ENCODE results near the gene PRR22.

PRR22 gene

DNA sequence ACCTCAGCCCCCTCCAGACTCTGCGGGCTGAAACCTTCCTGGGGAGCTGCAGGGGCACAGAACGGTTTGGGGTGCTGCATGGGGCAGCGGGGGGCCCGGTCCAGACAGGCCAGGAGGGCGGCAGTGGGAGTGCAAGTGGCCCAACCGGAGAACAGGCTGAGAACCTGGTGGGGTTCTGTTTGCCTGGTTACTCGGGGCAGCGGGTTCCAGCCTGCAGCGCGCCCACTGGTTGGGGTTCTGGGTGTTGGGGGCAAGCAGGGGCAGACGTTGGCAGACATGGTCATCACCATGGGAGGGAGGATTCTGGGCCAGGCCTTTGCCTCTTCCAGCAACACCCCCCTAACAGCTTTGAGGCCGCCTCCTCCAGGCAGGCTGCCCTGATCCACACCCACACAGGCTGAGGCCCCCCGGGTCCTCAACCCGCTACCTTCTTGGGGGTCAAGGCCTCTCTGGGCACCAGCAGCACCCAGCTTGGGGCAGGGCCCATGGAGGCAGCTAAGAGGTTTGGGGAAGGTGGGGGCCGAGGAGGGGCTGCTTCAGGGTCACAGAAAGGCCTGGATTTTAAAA, at the start of gene PRR22:
Gene PRR22 (minus strand): TSS at position 166 of the 567 bp plus-strand sequence. CDS start 86 bp downstream, at position 80.
- in situ Hi-C loops (cut with MboI; ENCODE audit: low sequenced_read_pairs) = no loop called here

DNA sequence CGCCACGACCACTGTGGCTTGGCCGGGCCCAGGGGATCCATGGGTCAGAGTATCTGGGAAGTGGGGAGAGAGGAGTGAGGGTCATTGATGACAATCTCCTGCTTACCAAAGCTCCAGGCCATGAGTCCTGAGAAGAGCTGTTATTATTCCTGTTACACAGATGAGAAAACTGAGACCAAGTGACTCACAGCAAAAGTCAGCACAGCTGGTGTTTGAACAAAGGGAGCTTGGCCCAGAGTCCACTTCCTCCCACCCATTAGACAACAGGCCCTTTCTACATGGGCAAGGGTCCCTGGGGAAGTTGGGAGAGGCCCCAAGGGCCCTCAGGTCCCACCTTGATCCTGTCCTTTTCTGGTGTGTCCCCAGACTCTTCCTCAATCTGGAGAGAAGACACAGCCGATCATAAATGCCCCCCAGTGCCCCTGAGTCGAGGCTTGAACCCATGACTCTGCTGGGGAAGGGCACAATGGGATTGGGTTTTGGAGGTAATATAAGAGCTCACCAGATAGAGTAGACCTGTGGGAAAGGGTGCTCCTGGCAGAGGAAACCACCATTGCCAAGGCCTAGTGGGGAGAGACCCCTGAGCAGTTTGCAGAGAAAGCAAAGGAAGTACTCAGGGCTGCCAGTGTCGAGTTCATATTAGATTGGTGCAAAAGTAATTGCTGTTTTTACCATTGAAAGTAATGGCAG, 48.1 kb upstream of the PRR22 start:
- in situ Hi-C loops (cut with MboI; ENCODE audit: low sequenced_read_pairs) = no loop called here

GRCh38 chr19:5832061-5832460, 47.5 kb upstream of the PRR22 start:
- in situ Hi-C loops (cut with MboI; ENCODE audit: low sequenced_read_pairs) = no loop called here

- in situ Hi-C loops (cut with MboI; ENCODE audit: low sequenced_read_pairs) = no loop called here
Measured at GRCh38 chr19:5831159-5831558, 46.6 kb upstream of the PRR22 start.

GRCh38 chr19:5829567-5830310, 45.2 kb upstream of the PRR22 start:
- in situ Hi-C loops (cut with MboI; ENCODE audit: low sequenced_read_pairs) = no loop called here

- in situ Hi-C loops (cut with MboI; ENCODE audit: low sequenced_read_pairs) = no loop called here
Measured at GRCh38 chr19:5828661-5829566, 44.4 kb upstream of the PRR22 start.

DNA sequence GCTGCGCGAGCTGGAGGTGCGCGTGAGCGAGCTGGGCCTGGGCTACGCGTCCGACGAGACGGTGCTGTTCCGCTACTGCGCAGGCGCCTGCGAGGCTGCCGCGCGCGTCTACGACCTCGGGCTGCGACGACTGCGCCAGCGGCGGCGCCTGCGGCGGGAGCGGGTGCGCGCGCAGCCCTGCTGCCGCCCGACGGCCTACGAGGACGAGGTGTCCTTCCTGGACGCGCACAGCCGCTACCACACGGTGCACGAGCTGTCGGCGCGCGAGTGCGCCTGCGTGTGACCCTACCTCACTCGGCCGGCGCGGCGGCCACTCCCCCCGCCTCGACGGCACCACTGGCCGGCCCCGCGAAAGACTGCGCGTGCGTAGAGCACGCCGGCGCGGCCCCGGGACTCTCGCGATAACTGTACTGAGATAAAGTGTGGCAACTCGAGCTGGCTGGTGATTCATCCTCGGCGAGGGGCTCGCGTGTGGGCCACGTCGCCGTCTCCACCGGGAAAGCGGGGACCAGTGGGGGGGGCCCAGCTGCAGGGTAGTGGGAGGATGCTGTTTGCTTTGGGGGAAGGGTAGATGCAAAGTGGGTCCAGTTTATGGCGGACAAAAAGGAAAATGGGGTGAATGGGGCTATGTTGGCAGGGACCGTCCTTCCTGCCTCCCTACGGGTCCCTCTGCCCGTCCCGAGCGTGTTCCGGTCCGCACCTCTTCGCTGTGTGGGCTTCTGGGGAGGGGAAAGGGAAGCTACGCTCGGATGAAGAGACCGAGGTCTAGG, 43.5 kb upstream of the PRR22 start:
- in situ Hi-C loops (cut with MboI; ENCODE audit: low sequenced_read_pairs) = no loop called here

- in situ Hi-C loops (cut with MboI; ENCODE audit: low sequenced_read_pairs) = no loop called here
Measured at GRCh38 chr19:5827342-5827890, 42.9 kb upstream of the PRR22 start.

- in situ Hi-C loops (cut with MboI; ENCODE audit: low sequenced_read_pairs) = no loop called here
Measured at GRCh38 chr19:5826531-5827341, 42.2 kb upstream of the PRR22 start.

DNA sequence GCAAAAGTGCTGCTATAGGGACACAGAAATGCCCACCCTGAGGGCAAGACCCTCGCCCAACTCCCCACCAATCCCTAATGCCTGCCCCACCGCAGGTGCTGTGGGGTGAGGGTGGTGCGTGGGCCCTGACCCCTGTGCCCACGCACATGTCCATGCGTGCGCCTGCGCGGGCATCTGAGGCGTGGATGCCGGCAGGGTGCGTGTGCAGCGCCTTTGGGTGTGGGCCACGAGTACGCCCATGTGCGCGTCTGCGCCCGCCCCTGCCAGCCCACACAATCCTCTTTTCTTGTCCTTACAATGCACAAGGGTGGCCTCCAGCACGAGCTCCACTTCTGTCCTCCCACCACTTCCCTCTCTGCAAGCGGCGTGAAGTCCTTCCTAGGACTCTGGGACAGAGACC, 40.6 kb upstream of the PRR22 start:
- in situ Hi-C loops (cut with MboI; ENCODE audit: low sequenced_read_pairs) = no loop called here

DNA sequence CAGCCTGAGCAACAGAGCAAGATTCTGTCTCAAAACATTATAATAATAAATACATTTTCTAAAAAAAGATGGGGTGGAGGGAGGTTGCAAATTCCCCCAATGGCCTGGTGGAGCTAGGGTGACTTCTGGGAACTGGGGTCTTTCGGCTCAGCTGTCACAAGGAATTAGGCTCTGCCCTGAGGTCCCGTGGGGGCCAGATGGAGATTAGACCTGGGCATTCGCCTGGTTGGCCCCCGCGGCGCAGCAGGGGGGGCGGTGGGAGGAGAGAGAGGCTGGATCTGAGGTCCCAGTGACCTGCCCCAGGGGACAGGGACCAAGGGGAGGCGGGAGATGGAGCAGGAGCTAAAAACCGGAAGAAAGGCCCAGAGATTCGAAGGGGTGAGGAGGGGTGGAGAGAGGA, 40.2 kb upstream of the PRR22 start:
- in situ Hi-C loops (cut with MboI; ENCODE audit: low sequenced_read_pairs) = no loop called here

- in situ Hi-C loops (cut with MboI; ENCODE audit: low sequenced_read_pairs) = no loop called here
Measured at GRCh38 chr19:5823579-5824281, 39.2 kb upstream of the PRR22 start.

DNA sequence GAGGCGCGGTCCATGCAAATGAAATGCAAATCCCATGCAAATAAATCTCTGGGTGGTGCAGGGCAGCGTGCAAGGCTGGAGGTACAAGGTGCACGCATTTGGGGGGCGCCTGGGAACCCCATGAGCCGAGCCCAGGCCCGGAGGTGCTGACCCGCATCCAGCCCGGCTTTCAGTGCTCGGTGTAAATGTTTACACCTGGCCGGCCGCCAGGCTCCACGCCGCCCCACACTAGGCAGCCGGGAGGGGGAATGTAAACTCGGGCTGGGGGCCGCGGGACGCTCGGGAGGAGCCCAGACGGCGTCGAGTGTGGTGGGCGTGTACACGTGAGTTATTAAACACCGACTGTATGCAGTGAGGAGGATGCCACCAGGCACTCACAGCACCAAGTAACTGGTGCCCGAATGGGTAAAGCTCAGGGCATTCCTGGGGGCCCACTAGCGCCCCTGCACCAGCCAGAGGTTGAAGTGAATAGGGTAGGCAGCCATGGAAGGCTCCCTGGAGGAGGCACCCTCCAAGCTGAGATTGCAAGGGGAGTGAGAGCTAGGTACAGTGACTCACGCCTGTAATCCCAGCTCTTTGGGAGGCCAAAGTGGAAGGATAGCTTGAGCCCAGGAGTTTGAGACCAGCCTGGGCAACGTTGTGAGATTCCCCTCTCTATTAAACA, 37.8 kb upstream of the PRR22 start:
- in situ Hi-C loops (cut with MboI; ENCODE audit: low sequenced_read_pairs) = no loop called here

DNA sequence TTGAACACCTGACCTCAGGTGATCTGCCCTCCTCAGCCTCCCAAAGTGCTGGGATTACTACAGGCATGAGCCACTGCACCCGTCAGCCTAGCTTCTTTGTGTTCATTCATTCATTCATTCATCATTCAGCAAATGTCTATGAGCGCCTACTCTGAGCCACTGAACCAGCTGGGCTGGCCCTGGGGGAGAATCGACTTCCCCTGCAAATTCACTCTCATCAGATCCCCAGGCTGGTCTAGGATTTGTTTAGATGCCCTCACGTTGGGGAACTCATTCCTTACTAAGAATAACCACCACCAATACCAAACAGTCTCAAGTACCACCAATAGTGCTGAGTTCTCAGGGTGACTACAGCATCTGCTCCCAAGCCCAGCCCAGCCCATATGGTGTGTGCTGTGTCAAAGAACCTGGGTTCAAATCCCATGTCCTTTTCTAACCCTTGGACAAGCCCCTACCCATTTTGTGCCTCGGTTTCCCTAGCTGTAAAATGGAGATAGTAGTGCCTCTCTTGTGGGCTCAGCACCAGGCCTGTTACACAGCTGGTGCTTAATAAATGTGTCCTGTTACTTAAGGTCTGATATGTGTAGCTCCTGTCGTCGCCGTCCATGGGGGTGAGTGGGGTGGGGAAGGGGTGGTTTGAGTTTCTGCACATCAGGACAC, 37.1 kb upstream of the PRR22 start:
- in situ Hi-C loops (cut with MboI; ENCODE audit: low sequenced_read_pairs) = no loop called here

DNA sequence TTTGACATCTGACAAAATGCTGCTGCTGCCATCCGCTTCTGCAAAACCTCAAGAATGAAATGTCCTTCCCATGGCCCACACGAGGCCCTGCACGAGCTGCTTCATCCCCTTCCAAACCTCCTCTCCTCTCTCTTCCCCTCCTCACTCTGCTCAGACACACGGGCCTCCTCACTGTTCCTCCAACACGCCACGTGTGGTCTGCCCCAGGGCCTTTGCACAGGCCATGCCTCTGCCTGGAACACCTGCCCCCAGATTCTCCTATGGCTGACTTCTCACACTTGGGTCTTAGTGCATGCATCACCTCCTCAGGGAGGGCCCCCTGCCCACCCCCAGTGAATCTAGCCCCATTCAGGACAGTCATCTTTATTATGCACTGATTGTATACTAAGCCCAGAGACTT, 36.2 kb upstream of the PRR22 start:
- in situ Hi-C loops (cut with MboI; ENCODE audit: low sequenced_read_pairs) = no loop called here

GRCh38 chr19:5818594-5818993, 34.0 kb upstream of the PRR22 start:
- in situ Hi-C loops (cut with MboI; ENCODE audit: low sequenced_read_pairs) = no loop called here

DNA sequence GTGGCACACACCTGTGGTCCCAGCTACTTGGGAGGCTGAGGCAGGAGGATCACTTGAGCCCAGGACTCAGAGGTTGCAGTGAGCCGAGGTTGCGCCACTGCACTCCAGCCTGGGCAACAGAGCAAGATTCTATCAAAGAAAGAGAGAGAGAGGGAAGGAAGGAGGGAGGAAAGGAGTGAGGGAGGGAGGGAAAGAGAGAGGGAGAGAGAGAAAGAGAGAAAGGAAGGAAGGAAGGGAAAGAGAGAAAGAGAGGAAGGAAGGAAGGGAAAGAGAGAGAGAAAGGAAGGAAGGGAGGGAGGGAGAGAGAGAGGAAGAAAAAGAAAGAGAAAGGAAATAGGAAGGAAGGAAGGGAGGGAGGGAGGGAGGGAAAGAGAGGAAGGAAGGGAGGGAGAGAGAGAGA, 32.7 kb upstream of the PRR22 start:
- in situ Hi-C loops (cut with MboI; ENCODE audit: low sequenced_read_pairs) = no loop called here

GRCh38 chr19:5814852-5815246, 30.3 kb upstream of the PRR22 start:
- in situ Hi-C loops (cut with MboI; ENCODE audit: low sequenced_read_pairs) = no loop called here

All from hTERT RPE-1 (cell line).